Testis (tissue), 2 donors: ENCODE results near the gene ANKS1B.

ENCODE experiments used
- POLR2A ChIP-seq: fragments of 450-650 bp; IDR thresholded peaks from one replicate; pipeline ENCODE4 v1.6.1; 2017; ENCODE audit warnings: antibody characterized with exemption, mild to moderate bottlenecking, moderate library complexity
- TF ChIP-seq, protein P1 (sequence below), 3 experiments: fragments of 450-650 bp in 2 of 3; fragments of 200-600 bp in 1 of 3; sonication (generic) in 1 of 3; IDR thresholded peaks; one replicate each; pipeline ENCODE4 v1.5.1; 2016 to 2019; ENCODE audit warnings: antibody characterized with exemption in 3 of 3, mild to moderate bottlenecking in 2 of 3, moderate library complexity in 1 of 3

DNA sequence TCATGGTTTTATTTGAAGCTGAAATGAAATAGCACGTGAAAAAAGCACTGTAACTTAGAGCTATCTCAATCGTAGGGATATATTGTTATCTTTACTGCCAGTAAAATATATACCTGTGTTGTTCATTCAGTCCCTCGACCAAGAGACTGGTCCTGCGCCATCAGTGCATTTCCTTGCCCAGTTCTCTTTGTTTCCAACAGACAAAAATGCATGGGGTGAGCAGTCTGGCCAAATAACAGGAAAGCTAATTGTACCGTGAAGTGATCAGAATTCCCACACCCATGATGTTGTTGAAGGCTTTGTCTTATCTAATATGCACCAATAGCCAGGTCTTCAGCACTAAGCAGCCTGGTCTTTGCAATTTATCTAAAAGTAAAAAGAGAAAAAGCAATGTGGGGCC is 814.3 kb downstream of the ANKS1B start:
- no peak for TF ChIP-seq POLR2A
- TF ChIP-seq, protein P1, sequence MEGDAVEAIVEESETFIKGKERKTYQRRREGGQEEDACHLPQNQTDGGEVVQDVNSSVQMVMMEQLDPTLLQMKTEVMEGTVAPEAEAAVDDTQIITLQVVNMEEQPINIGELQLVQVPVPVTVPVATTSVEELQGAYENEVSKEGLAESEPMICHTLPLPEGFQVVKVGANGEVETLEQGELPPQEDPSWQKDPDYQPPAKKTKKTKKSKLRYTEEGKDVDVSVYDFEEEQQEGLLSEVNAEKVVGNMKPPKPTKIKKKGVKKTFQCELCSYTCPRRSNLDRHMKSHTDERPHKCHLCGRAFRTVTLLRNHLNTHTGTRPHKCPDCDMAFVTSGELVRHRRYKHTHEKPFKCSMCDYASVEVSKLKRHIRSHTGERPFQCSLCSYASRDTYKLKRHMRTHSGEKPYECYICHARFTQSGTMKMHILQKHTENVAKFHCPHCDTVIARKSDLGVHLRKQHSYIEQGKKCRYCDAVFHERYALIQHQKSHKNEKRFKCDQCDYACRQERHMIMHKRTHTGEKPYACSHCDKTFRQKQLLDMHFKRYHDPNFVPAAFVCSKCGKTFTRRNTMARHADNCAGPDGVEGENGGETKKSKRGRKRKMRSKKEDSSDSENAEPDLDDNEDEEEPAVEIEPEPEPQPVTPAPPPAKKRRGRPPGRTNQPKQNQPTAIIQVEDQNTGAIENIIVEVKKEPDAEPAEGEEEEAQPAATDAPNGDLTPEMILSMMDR (IDR thresholded peaks at IDR 0.05): no peak
